Stomach smooth muscle (tissue), 2 donors: ENCODE data around the gene RGS21.

Experiments
- H3K27ac ChIP-seq: one replicate; pipeline ENCODE4 v1.7.0; 2013; ENCODE audit warnings: mild to moderate bottlenecking, low read length, inconsistent platforms
- H3K27me3 ChIP-seq, 2 donors: one replicate each; pipeline ENCODE4 v1.7.0; 2013; ENCODE audit warnings: low read length in 2 of 2; ENCODE audit not compliant: insufficient read depth in 2 of 2, control insufficient read depth in 1 of 2
- H3K36me3 ChIP-seq, 2 donors: one replicate each; pipeline ENCODE4 v1.7.0; 2013; ENCODE audit warnings: low read length in 2 of 2; ENCODE audit not compliant: control insufficient read depth in 2 of 2, insufficient read depth in 2 of 2
- H3K4me1 ChIP-seq: one replicate; pipeline ENCODE4 v1.7.0; 2013; ENCODE audit warnings: low read length; ENCODE audit not compliant: control insufficient read depth, insufficient read depth
- H3K4me3 ChIP-seq, 2 donors: one replicate each; pipeline ENCODE4 v1.7.0; 2013; ENCODE audit warnings: low read length in 2 of 2
- H3K9ac ChIP-seq, 2 donors: one replicate each; pipeline ENCODE4 v1.7.0; 2013; ENCODE audit warnings: low read length in 2 of 2, mild to moderate bottlenecking in 1 of 2
- H3K9me3 ChIP-seq, 2 donors: one replicate each; pipeline ENCODE4 v1.7.0; 2013; ENCODE audit warnings: low read length in 2 of 2; ENCODE audit not compliant: control insufficient read depth in 2 of 2
- donor health status: healthy.
- donor health status: Pancreatic carcinoma.

RGS21 gene

DNA sequence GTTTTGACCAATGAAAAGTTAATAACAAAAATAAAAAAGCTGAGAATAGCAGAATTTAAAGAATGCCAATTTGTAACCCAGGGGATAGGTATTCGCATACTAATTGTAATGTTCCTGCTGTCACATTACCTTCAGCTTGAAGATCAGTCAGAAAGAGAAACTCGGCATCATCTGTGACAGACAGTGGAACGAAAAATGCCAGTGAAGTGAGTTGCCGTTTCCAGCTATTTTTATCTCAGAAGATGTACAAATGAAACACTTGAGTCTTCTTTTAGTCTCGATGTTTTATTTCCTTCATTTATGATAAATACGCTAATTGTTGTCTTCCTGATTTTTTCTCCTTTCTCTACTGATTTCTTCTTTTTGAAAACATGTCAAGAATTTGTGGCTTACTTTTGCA is 26.1 kb downstream of the RGS21 start:
- H3K36me3 ChIP-seq = no peaks in the 10 kb centered on the region
- no peaks in the 10 kb centered on the region for H3K9me3 ChIP-seq
- no peaks in the 10 kb centered on the region for H3K27me3 ChIP-seq
- no peaks in the 10 kb centered on the region for H3K4me1 ChIP-seq
- H3K27ac ChIP-seq = no peak overlapping the region
- no peak overlapping the region for H3K4me3 ChIP-seq
- H3K9ac ChIP-seq = no peak overlapping the region

DNA sequence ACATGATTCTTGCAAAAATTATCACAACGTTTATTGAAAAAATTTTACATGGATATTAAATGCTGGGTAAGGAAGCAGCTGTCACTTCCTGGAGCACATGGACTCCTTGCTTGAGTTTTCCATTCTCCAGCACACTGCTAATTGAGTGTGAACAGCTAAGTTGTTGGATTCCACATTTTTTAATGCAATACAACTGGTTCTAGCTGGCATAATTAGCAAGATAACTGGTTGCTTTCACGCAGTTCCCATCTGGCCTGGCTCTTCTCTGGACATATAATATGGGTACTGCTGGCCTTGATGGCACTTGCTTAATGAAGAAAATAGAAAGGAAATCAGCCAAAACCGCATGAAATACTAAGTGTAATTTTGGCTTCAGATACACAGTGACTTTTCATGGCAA is 26.6 kb downstream of the RGS21 start:
- Histone ChIP-seq H3K9ac (no peak overlapping the region), H3K4me3 (no peak overlapping the region)

DNA sequence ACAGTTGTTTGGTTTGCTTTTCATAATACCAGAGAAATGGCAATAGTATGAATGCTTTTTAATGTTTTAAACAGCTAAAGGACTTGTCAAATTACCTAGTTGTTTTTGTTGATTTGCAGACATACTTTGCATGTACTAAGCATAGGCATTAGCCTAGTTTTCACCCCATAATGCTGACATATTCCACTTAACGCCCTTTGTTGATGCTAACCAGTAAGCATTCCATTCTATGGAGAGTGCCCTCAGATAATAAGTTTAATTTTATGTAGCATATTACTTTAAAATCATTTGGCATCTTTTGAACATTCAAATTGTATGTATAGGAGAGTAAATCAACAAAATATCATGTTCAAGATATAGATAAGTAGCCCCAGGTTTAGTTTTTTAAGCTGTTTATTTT is 32.5 kb downstream of the RGS21 start:
- H3K9ac ChIP-seq = no peak overlapping the region
- H3K36me3 ChIP-seq = no peaks in the 10 kb centered on the region
- no peak overlapping the region for H3K4me3 ChIP-seq
- H3K9me3 ChIP-seq = no peaks in the 10 kb centered on the region
- H3K27me3 ChIP-seq = no peaks in the 10 kb centered on the region
- no peak overlapping the region for H3K27ac ChIP-seq
- H3K4me1 ChIP-seq = no peaks in the 10 kb centered on the region

More for the DNA sequence above, 26.6 kb downstream of the RGS21 start:
- Histone ChIP-seq H3K4me1 (no peaks in the 10 kb centered on the region), H3K36me3 (no peaks in the 10 kb centered on the region), H3K9me3 (no peaks in the 10 kb centered on the region), H3K27me3 (no peaks in the 10 kb centered on the region), H3K27ac (no peak overlapping the region)

DNA sequence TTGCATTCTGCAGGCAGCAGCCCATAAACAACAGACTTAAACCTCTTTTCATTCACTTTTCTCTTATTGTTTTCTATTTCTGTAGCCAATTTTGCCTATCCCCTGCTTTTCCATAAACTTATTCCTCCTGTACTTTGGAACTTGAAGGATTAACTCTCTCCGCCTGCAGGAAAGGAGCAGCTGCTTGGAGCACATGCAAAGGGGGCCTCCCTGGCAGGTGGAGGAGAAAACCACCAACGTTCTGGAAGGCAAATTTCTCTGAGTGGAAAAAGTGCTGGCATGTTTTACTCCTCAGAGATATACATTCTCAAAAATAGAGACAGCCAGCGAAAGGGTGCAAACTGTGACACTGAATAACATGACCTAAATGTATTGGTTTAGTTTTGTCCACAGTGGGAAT is 33.6 kb downstream of the RGS21 start:
- Histone ChIP-seq H3K4me3 (no peak overlapping the region), H3K4me1 (no peaks in the 10 kb centered on the region), H3K9me3 (no peaks in the 10 kb centered on the region), H3K36me3 (no peaks in the 10 kb centered on the region), H3K27ac (no peak overlapping the region), H3K27me3 (no peaks in the 10 kb centered on the region), H3K9ac (no peak overlapping the region)

DNA sequence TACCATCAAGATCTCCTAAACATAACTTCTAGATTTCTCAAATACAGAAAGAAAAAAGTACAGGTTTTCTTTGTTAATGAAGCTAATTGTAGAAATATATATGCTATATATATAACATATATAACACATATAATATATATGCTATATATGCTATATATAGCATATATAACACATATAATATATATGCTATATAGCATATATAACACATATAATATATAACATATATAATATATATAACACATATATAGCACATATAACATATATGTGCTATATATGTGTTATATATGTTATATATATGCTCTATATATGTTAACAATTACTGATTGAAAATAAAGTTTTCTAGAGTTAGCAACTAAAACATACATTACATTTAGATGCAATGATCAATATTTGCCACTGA is 34.8 kb downstream of the RGS21 start:
- H3K4me3 ChIP-seq = no peak overlapping the region

DNA sequence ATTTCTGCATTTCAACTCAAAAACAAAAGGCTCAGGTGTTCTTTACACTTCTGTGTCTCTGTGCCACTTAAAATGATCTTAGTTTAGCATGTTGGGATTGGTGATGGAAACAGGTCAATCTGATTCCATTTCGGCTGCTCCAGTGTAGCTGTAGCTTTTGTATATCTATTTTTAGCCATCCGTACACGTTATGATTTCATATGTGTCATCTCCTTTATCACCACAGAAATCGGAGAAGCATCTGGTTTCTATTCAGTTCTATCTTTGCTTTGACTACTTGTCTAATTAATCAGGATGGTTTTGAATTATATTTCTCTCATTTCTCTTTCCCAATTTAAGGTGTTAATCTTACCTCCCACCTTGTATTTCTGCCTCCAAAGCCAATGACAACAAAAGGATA is 41.1 kb downstream of the RGS21 start:
- H3K27me3 ChIP-seq = no peaks in the 10 kb centered on the region
- no peak overlapping the region for H3K9ac ChIP-seq
- H3K36me3 ChIP-seq = no peaks in the 10 kb centered on the region
- no peak overlapping the region for H3K4me3 ChIP-seq
- no peaks in the 10 kb centered on the region for H3K4me1 ChIP-seq
- H3K27ac ChIP-seq = no peak overlapping the region
- no peaks in the 10 kb centered on the region for H3K9me3 ChIP-seq

More for the DNA sequence above, 34.8 kb downstream of the RGS21 start:
- Histone ChIP-seq H3K9ac (no peak overlapping the region), H3K4me1 (no peaks in the 10 kb centered on the region), H3K27me3 (no peaks in the 10 kb centered on the region), H3K27ac (no peak overlapping the region), H3K36me3 (no peaks in the 10 kb centered on the region), H3K9me3 (no peaks in the 10 kb centered on the region)

DNA sequence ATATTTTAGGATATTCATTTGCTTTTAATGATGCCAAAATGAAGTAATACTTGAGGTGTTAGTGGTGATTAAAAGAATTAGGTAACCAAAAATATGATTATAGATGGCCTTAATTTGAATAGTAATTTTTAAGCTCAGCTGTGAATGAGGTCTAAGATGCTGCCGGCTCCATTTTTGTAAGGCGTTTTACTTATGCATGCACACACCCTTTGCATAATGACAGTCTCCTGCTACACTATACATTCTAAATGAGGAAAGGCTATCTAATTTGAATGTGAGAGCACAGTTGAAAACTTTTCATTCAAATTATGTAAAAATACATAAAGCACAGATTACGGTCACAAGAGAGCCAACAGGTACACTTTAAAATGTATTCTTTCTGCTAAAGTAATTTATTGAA is 41.6 kb downstream of the RGS21 start:
- no peaks in the 10 kb centered on the region for H3K27me3 ChIP-seq
- H3K27ac ChIP-seq = no peak overlapping the region
- no peaks in the 10 kb centered on the region for H3K36me3 ChIP-seq
- no peaks in the 10 kb centered on the region for H3K9me3 ChIP-seq
- no peak overlapping the region for H3K4me3 ChIP-seq
- H3K9ac ChIP-seq = no peak overlapping the region
- H3K4me1 ChIP-seq = no peaks in the 10 kb centered on the region

DNA sequence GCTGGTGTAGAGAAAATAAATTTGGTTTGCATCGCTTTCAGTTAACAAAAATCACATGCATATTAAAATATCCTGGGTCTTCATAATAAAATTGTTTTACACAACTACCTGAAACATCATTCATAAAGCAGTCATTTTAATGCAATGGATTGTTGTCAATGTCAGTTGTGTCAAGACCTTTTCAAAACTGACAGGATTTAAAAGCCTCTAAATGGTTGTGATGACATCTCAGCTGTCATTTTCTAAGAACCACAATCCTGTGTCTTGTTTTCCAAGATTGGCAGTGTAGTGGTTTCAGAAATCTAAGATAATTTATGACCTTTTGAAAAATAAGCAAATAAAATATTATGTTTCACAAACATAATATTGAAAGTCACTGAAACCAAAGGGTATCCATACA is 42.0 kb downstream of the RGS21 start:
- no peak overlapping the region for H3K27ac ChIP-seq
- no peak overlapping the region for H3K4me3 ChIP-seq
- H3K9ac ChIP-seq = no peak overlapping the region
- H3K4me1 ChIP-seq = no peaks in the 10 kb centered on the region
- H3K9me3 ChIP-seq = no peaks in the 10 kb centered on the region
- no peaks in the 10 kb centered on the region for H3K36me3 ChIP-seq
- no peaks in the 10 kb centered on the region for H3K27me3 ChIP-seq

DNA sequence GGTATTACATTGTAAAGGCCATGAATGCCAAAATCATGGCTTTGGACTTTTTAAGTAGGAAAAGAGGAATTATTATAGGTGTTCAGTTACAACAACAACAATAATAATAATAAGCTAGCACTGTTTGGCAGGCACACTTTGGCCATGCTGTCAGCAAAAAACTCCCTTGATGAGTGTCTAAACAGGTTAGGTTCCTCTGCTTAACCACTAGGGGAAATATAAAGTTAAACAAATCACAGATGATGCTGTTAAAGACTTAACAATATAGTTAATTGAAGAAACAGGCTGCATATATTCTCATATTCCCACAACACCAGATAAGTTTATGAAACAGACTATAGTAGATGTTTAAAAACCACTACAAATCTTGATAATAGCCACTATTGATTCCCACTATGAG is 46.4 kb downstream of the RGS21 start:
- no peaks in the 10 kb centered on the region for H3K9me3 ChIP-seq
- no peak overlapping the region for H3K4me3 ChIP-seq
- H3K4me1 ChIP-seq = no peaks in the 10 kb centered on the region
- no peaks in the 10 kb centered on the region for H3K27me3 ChIP-seq
- H3K9ac ChIP-seq = no peak overlapping the region
- no peaks in the 10 kb centered on the region for H3K36me3 ChIP-seq
- H3K27ac ChIP-seq = no peak overlapping the region

DNA sequence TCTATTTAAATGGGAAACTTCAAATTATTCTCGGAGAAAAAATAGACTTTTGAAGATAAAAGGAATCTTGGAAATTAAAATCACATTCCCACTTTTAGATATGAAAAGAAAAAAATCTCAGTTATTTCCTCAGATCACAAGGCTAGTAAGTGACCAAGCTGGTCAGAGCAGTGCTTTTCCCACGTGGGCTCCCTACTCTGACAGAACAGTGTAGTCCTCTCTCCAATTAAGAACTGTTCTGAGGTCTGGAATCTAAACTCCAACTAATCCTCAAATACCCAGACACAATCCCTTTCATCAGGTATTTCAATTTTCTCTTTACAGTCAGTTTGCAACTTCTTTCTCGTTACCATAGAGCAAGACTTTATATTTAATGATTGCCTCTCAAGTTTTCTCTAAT is 50.6 kb downstream of the RGS21 start:
- no peaks in the 10 kb centered on the region for H3K9me3 ChIP-seq
- H3K27me3 ChIP-seq = no peaks in the 10 kb centered on the region
- no peak overlapping the region for H3K4me3 ChIP-seq
- H3K4me1 ChIP-seq = no peaks in the 10 kb centered on the region
- H3K36me3 ChIP-seq = no peaks in the 10 kb centered on the region
- no peak overlapping the region for H3K27ac ChIP-seq
- no peak overlapping the region for H3K9ac ChIP-seq

DNA sequence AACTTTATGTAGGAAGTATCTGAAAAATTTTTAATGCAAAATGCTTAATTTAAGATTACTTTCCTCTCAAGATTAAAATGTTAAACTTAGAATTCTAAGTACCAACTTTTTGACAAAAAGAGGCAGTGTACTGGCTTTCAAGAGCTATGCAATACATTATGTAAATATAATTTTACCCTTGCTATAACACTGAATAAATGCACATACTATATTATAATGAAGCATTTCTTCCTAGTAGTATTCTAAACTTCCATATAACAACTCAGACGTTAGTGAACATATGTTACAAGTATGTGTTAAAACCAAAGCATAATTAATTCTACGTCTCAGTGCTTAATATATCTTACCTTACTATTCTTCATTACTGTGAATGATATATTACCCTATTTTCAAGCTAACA is 58.5 kb downstream of the RGS21 start:
- no peak overlapping the region for H3K27ac ChIP-seq
- H3K27me3 ChIP-seq = no peaks in the 10 kb centered on the region
- no peak overlapping the region for H3K4me3 ChIP-seq
- H3K9ac ChIP-seq = no peak overlapping the region
- no peaks in the 10 kb centered on the region for H3K36me3 ChIP-seq
- H3K4me1 ChIP-seq = no peaks in the 10 kb centered on the region
- H3K9me3 ChIP-seq = no peaks in the 10 kb centered on the region

DNA sequence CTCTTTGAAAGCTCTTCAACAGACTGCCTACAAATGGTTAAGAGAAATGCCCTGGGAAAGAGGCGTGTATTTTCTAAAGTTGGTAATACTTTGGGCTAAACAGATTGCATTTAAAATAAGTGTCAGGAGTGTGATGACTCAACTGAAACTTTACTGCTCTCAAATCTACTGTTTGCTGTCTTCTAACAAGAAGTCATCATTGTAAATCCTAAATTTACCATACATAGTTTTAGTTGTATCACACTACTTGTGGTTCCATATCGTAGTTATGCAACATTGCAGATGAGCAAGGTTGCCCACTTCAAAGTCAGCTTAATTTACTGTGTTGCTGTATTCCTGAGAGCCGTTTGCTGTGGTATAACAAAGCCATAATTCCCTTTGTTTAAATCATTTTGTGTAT is 59.6 kb downstream of the RGS21 start:
- Histone ChIP-seq H3K36me3 (no peaks in the 10 kb centered on the region), H3K4me3 (no peak overlapping the region), H3K4me1 (no peaks in the 10 kb centered on the region), H3K27me3 (no peaks in the 10 kb centered on the region), H3K9ac (no peak overlapping the region), H3K27ac (no peak overlapping the region), H3K9me3 (no peaks in the 10 kb centered on the region)
